OCI-LY1 (cell line): ENCODE results near the gene TAX1BP3.

Experiments used
- H2AFZ ChIP-seq: fragments of 200-600 bp; sonication (generic), shearing (Covaris generic); 2 replicates; pipeline ENCODE4 v1.6.0; 2014; ENCODE audit warnings: antibody characterized with exemption, mild to moderate bottlenecking, low read length
- H3F3A ChIP-seq: fragments of 200-600 bp; sonication (generic), shearing (Covaris generic); 2 replicates; pipeline ENCODE4 v1.6.0; 2014; ENCODE audit warnings: mild to moderate bottlenecking, antibody characterized with exemption, low read length, moderate library complexity; ENCODE audit not compliant: insufficient read depth
- H3K27ac ChIP-seq: fragments of 200-600 bp; sonication (generic); 2 replicates; pipeline ENCODE4 v1.5.1; 2014; ENCODE audit warnings: low read length, mixed run types, mild to moderate bottlenecking, low read depth; ENCODE audit not compliant: poor library complexity, severe bottlenecking
- H3K27me3 ChIP-seq: fragments of 200-600 bp; sonication (generic); 2 replicates; pipeline ENCODE4 v1.6.0; 2014; ENCODE audit warnings: antibody characterized with exemption, mild to moderate bottlenecking, low read length, moderate library complexity; ENCODE audit not compliant: insufficient read depth
- H3K36me3 ChIP-seq: fragments of 200-600 bp; sonication (generic); 2 replicates; pipeline ENCODE4 v1.6.1; 2014; ENCODE audit warnings: mild to moderate bottlenecking, antibody characterized with exemption, low read length, moderate library complexity, mixed read lengths; ENCODE audit not compliant: insufficient read depth
- H3K4me1 ChIP-seq: fragments of 200-600 bp; sonication (generic); 2 replicates; pipeline ENCODE4 v1.5.1; 2014; ENCODE audit warnings: mild to moderate bottlenecking, low read length, moderate library complexity; ENCODE audit not compliant: insufficient read depth, severe bottlenecking
- H3K4me2 ChIP-seq: fragments of 200-600 bp; sonication (generic), shearing (Covaris generic); 2 replicates; pipeline ENCODE4 v1.6.1; 2014; ENCODE audit warnings: low read length
- H3K4me3 ChIP-seq: fragments of 200-600 bp; sonication (generic); 2 replicates; pipeline ENCODE4 v1.5.1; 2014; ENCODE audit warnings: low read length, low read depth, mild to moderate bottlenecking, mixed read lengths; ENCODE audit not compliant: poor library complexity, severe bottlenecking
- H3K79me2 ChIP-seq: fragments of 200-600 bp; shearing (Covaris generic); 2 replicates; pipeline ENCODE4 v1.6.1; 2016; ENCODE audit warnings: mixed run types, low read length, mixed read lengths; ENCODE audit not compliant: insufficient read depth
- H3K9ac ChIP-seq: fragments of 200-600 bp; sonication (generic), shearing (Covaris generic); 2 replicates; pipeline ENCODE4 v1.6.1; 2014; ENCODE audit warnings: mild to moderate bottlenecking, low read length, mixed read lengths
- H3K9me2 ChIP-seq: fragments of 200-600 bp; sonication (generic), shearing (Covaris generic); 2 replicates; pipeline ENCODE4 v1.6.1; 2014; ENCODE audit warnings: low read depth, mild to moderate bottlenecking, low read length, mixed read lengths
- H3K9me3 ChIP-seq: fragments of 200-600 bp; shearing (Covaris generic); 2 replicates; pipeline ENCODE4 v1.6.1; 2014; ENCODE audit warnings: low read length, mixed read lengths
- H4K20me1 ChIP-seq: fragments of 200-600 bp; sonication (generic), shearing (Covaris generic); 2 replicates; pipeline ENCODE4 v1.6.0; 2016; ENCODE audit warnings: mild to moderate bottlenecking, low read length; ENCODE audit not compliant: insufficient read depth
- EZH2 ChIP-seq: fragments of 200-600 bp; sonication (generic), shearing (Covaris generic); IDR thresholded peaks from 2 replicates; pipeline ENCODE4 v1.8.0; 2017; ENCODE audit warnings: borderline replicate concordance, mixed run types, mild to moderate bottlenecking, antibody characterized with exemption, low read length, moderate library complexity, mixed read lengths
- TF ChIP-seq, protein P1 (sequence below): fragments of 200-600 bp; sonication (generic), shearing (Covaris generic); IDR thresholded peaks from 2 replicates; pipeline ENCODE4 v1.5.1; 2017; ENCODE audit warnings: mild to moderate bottlenecking, antibody characterized with exemption, low read length, moderate library complexity, mixed read lengths

Gene TAX1BP3

DNA sequence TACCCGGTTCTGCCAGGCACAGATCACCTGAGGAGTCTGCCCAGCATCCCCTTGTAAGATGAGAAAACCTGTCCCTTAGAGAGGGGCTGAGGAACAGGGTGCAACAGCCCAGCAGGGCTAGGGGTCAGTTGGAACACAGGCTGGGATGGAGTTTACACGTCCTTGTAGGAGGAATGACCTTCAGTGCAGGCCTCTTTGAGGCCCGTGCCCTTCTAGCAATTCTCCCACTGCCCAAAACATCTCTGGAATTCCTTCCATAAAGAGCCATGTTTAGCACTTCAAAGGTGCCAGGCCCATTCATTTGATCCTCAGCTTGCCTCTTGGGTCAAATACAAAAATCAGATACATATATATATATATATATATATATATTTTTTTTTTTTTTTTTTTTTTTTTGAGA, 27.4 kb downstream of the TAX1BP3 start:
- Histone ChIP-seq H3K79me2 (no peaks in the 10 kb centered on the region), H4K20me1 (no peaks in the 10 kb centered on the region), H3F3A (no peaks in the 10 kb centered on the region), H3K36me3 (no peaks in the 10 kb centered on the region), H2AFZ (no peak overlapping the region), H3K4me2 (no peak overlapping the region), H3K4me1 (peaks cover 24% of the 10 kb centered on the region), H3K9ac (no peak overlapping the region), H3K27me3 (no peaks in the 10 kb centered on the region), H3K9me2 (no peaks in the 10 kb centered on the region), H3K4me3 (no peak overlapping the region), H3K9me3 (no peaks in the 10 kb centered on the region), H3K27ac (no peak overlapping the region)
- TF ChIP-seq, protein P1, sequence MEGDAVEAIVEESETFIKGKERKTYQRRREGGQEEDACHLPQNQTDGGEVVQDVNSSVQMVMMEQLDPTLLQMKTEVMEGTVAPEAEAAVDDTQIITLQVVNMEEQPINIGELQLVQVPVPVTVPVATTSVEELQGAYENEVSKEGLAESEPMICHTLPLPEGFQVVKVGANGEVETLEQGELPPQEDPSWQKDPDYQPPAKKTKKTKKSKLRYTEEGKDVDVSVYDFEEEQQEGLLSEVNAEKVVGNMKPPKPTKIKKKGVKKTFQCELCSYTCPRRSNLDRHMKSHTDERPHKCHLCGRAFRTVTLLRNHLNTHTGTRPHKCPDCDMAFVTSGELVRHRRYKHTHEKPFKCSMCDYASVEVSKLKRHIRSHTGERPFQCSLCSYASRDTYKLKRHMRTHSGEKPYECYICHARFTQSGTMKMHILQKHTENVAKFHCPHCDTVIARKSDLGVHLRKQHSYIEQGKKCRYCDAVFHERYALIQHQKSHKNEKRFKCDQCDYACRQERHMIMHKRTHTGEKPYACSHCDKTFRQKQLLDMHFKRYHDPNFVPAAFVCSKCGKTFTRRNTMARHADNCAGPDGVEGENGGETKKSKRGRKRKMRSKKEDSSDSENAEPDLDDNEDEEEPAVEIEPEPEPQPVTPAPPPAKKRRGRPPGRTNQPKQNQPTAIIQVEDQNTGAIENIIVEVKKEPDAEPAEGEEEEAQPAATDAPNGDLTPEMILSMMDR: no peak
- no peak for TF ChIP-seq EZH2

DNA sequence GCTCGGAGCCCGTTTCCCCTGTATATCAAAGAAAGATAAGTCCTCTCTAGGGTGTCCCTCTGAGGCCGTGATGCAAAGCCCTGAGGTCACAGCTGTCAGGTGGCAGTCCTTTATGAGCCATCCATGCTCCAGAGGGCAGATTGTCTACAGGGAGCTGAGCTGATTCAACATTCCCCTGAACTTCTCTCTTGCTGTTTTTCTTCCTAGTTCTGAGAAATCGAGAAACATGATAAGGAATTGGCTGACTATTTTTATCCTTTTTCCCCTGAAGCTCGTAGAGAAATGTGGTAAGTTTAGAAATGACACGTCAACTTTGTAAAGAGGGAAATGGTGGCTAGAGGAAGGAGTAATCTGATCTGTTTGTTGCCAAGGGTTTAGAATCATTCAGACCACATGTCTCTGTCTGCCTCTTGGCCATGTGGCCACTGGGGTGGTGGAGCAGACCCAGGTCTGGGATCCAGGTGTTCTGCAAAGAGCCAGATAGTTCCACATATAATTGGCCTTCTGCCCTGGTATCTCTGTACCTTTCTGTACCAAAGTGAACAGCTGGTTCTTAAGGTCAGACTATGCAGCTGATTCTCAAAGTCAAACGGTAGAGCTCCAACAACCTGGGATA, 28.3 kb downstream of the TAX1BP3 start:
- H3K27ac ChIP-seq: peak overlapping the region; percentile 30
- H3K9me3 ChIP-seq: no peaks in the 10 kb centered on the region
- no peak overlapping the region for H2AFZ ChIP-seq
- H3K79me2 ChIP-seq: no peaks in the 10 kb centered on the region
- no peaks in the 10 kb centered on the region for H3K9me2 ChIP-seq
- peaks cover 20% of the 10 kb centered on the region for H3K4me1 ChIP-seq
- H3F3A ChIP-seq: no peaks in the 10 kb centered on the region
- H4K20me1 ChIP-seq: no peaks in the 10 kb centered on the region
- H3K9ac ChIP-seq: no peak overlapping the region
- TF ChIP-seq EZH2: no peak
- TF ChIP-seq, protein P1: no peak; the same call in 1 of the 2 replicates
- no peaks in the 10 kb centered on the region for H3K36me3 ChIP-seq
- no peaks in the 10 kb centered on the region for H3K27me3 ChIP-seq
- no peak overlapping the region for H3K4me3 ChIP-seq
- peak overlapping the region; percentile 4; the same call in 1 of the 2 replicates for H3K4me2 ChIP-seq

DNA sequence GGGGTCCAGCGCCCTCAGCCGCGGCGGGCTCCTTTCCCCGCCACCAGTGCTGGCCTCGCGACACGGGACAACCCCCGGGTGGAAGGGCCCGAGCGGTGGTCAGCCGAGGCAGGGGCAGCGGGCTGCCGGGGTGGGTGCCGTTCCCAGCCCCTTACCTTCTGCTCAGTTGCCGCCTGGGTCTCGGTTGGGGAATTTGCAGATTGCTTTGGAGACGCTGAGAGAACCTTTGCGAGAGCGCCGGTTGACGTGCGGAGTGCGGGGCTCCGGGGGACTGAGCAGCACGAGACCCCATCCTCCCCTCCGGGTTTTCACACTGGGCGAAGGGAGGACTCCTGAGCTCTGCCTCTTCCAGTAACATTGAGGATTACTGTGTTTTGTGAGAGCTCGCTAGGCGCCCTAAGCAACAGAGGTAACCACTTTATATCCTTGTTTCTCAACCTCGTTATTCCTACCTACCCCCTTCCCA, 31.4 kb downstream of the TAX1BP3 start:
- H2AFZ ChIP-seq: no peak overlapping the region
- no peak overlapping the region for H3K27ac ChIP-seq

More for the DNA sequence above, 31.4 kb downstream of the TAX1BP3 start:
- Histone ChIP-seq H3F3A (no peaks in the 10 kb centered on the region), H3K4me1 (peaks cover 20% of the 10 kb centered on the region), H3K9me3 (no peaks in the 10 kb centered on the region), H3K9me2 (no peaks in the 10 kb centered on the region), H3K36me3 (peaks cover 5% of the 10 kb centered on the region), H3K27me3 (no peaks in the 10 kb centered on the region), H4K20me1 (no peaks in the 10 kb centered on the region), H3K79me2 (no peaks in the 10 kb centered on the region), H3K9ac (peak overlapping the region; percentile 81), H3K4me2 (peak overlapping the region; percentile 77), H3K4me3 (peak overlapping the region; percentile 85)
- TF ChIP-seq, protein P1: no peak
- TF ChIP-seq EZH2: no peak
